HCEC 1CT (cell line): ENCODE data around the gene UBE2V1.

ENCODE experiments used
- DNase-seq: peaks from one replicate; pipeline ENCODE4 v3.0.0-alpha.2; 2017

Gene UBE2V1

DNA sequence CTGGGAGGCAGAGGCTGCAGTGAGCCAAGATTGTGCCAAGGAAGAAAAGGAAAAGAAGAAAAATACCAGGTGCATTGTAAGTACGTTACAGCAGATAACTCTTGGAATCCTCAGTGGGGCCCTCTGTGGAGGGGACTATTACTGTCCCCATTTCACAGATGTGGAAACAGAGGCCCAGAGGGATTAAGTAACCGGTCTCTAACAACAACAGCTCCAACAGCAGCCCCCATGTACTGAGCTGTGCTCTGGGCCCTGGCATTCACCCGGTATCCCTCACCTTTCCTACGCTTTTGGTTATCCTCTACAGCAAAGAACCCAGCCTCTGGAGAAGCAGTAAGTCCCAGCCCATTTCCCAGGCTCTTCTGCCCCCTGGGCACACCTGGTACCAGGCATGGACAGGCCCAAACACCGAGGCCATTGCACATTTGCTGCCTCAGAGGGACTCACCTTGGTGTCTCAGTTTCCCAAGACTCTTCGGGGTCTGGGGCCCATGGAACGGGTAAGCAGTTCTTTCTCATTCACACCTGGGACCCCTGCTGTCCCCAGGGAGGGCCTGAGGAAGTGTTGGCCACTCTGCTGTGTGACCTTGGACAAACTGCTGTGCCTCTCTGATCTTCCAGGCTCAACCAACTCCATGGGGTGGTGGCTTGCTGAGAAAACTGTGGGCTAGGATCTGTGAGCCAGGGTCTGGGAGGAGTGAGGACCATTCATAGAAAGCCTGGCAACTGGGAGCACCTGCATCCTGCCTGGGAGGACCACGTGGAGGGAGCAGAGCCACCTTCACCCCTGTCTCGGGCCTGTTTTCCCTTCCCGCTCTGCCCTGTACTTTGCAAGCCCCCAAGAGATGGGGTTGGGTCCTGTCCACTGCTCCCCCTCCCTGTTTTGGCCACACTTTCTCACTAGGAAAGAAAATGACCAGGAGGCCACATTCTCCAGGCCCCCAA is 70.3 kb downstream of the UBE2V1 start:
- no peak for DNase-seq

DNA sequence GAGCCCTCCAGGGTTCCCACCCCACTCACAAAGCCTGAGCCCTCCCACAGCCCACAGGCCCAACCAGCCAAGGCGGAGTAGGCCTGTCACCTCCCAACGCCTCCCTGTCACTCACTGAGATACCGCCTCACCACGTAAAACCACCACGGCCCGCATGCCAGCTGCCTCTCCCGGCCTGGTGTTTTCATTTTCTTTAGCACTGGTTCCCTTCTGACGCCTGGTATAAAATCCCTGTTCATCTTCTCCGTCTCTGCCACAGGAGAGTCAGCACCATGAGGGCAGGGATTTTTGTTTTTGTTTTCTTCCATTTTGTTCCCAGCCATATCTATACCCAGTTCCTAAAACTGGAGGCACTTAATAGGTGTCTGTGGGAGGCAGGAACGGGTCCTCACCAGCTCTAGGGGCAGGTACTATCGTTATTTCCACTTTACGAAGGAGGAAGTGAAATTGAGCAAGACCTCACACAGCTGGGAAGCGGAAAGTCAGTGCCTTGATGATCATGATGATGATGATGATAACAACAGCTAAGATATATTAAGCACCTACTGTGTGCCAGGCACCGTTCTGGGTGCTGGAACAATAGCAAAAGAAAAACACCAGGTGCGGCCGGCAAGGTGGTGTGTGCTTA is 71.6 kb downstream of the UBE2V1 start:
- no peak for DNase-seq

DNA sequence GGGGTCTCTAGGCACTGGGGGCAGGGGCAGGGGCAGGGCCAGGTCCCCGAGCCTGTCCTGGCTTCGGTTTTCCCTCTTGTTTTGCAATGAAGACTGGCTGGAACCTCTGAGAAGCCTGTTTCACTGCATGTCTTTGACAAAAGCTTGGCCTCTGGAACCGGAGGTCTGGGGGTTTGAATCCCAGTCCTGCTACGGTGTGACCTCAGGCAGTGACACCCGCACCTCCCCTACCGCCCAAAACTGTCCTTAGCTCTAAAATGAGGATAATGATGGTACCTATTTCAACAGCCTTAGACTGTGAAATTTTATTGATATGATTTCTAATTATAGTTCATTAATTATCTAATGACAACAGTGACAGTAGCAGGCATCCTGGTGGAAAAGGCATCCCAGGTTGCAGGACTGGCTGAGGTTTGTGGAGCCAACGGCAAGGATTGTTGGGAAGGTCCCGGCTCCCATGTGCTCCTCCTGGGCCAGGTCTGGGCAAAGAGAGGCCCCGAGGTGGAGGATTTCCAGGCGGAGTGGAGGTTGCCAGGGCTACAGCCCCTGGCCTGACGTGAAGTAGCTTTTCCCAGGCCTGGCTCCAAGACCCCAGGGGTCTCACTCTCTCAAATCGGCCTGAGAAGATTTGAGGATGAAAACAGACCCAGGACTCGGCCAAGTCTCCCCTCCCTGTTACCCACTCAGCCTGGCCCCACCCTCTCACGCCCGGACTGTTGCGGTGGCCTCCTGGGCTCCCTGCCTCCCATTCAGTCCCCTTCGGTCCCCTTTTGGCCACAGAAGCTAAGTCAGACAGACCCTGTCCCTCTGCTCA is 72.3 kb downstream of the UBE2V1 start:
- DNase-seq: no peak

DNA sequence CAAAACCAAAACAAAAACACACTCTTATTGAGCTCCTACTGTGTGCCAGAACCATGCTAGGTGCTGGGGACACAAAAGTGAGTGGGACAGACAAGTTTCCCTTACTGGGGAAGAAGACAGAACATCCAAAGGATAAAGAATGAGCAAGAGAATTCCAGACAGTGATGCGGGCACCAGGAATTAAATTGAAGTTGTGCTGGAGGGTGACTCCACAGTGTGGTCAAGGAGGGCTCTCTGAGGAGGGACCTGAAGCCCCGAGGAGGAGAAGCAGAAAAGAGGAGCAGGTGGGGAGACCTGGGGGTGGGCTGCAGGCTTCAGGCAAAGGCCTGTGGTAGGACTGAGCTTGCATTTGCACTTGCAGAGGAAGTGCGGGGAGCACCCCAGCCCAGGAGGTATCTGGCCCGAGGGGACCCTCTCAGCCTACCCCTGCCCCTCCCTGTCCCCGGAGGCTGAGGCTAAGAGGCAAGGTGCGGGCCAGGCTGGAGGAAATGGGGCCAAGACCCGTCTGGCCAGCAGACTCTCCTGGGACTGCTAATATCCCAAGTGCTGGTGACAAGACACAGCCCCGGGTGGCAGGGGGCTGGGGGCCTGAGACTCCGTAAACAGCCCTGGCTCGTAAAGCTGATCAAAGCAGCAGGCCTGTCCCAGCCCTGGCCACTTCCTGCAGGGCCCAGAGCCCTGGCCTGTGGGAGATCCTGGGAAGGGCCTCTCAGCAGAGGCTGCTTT is 73.1 kb downstream of the UBE2V1 start:
- no peak for DNase-seq

DNA sequence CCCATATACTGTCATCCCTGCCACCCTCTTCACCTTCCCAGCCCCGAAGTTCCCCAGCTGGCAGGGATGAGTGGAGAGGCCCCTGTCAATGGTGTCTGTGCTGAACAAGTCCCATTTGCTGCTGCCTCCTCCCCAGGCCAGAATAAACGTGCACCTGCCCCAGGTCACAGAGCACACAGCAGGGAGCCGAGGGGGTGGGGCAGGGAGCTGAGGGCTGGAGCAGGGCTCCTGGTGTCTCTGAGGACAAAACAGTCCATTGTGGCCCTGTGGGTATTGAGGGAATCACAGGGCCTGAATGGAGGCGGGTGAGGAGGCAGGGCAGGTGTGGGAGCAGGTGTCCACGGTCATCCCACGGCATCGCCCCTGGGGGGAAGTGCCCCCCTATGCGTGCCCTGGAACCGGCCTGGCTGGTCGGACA is 74.4 kb downstream of the UBE2V1 start:
- no peak for DNase-seq

DNA sequence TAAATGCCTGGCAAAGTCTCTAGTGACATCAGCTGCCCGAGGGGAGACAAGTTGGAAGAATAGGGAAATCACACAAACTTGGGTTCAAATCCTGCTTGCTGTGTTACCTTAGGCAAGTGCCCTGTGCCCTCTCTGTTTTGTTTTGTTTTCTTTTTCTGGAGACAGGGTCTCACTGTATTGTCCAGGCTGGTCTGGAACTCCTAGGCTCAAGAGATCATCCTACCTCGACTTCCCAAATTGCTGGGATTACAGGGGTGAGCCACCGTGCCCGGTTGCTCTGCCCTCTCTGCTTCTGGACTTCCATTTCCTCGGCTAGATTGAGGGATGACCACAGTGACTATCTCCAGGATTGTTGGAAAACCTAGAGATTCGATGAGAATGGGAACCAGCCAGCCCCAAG is 74.8 kb downstream of the UBE2V1 start:
- DNase-seq: no peak

DNA sequence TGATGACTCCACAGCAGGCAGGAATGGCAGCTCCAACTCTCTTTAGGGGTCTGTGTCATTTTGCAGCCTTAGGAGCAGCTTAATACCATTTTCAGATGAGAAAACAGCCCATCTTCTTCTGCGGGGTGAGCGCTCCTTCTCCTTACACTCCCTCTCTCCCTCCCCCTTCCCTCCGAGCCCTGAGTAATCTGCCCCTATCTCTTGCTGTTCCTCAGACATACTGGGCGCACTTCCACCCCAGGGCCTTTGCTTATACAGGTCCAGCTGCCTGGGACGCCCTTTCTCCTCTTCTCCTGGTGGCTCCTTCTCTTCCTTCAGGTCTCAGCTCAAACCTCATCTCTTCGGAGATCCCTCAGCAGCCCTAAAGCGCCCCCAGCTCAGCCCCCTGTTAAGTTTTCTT is 75.4 kb downstream of the UBE2V1 start:
- no peak for DNase-seq

DNA sequence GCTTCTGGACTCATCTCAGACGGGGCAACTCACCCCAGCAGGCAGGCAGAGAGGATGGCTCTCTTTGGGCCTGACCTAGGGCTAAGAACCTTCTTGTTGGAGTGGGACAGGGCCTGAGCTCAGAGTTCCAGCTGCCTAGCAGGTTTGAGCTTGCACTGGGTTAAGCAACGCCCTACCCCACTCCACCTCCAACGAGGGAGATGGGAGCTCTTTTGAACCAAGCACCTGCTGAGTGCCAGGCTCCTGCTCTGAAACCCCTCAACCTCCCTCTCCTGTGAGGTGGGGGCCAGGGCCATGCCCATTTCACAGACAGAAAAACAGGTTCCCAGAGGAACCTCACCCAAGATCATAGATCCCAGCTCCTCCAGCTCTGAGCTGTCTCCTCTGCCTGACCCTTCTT is 75.8 kb downstream of the UBE2V1 start:
- no peak for DNase-seq

DNA sequence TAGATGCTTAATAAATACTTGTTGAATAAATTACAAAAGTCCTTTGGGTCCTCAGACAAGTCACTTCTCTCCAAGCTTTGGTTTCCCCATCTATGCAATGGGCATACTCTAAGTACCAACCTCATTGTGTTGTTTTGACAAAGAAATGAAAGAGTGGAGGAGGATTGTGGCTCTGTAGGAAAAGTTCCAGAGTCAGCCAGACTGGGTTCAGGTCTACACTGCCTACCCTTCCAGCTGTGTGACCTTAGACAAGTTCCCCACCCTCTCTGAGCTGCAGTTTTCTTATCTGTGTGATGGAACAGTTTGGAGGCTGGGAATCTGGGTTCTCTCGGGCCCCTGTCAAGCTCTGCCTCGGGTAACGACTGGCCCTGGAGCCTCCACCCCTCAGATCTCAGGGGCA is 76.2 kb downstream of the UBE2V1 start:
- DNase-seq: no peak

DNA sequence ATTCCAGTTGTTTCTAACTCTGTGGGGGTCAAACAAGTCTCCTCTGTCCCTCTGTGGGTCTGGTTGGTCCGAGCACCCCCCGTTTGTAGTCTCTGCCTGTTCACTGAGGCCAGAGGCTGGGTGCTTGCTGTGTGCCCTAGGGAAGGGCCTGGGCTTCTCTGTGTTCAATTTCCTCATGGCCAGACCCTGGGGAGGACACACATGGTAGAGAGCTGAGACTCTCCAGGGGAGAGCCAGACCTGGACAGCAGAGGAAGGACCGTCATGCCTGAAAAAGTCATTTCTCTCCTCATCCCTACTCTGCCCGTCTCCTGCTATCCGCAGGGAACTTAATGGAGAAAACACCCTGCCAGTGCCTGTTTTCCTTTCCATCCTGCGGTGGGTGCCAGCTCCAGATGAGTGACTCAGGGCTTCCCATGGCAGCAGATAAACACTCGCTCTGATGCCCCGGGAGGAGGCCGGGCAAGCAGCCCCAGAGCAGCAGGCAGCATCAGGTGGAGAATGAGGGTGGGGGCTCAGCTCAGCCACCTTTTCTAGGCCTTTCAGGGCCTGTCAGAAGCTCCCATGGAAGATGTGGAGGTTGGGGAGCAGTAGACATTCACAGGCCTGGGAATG is 78.3 kb downstream of the UBE2V1 start:
- DNase-seq: no peak

DNA sequence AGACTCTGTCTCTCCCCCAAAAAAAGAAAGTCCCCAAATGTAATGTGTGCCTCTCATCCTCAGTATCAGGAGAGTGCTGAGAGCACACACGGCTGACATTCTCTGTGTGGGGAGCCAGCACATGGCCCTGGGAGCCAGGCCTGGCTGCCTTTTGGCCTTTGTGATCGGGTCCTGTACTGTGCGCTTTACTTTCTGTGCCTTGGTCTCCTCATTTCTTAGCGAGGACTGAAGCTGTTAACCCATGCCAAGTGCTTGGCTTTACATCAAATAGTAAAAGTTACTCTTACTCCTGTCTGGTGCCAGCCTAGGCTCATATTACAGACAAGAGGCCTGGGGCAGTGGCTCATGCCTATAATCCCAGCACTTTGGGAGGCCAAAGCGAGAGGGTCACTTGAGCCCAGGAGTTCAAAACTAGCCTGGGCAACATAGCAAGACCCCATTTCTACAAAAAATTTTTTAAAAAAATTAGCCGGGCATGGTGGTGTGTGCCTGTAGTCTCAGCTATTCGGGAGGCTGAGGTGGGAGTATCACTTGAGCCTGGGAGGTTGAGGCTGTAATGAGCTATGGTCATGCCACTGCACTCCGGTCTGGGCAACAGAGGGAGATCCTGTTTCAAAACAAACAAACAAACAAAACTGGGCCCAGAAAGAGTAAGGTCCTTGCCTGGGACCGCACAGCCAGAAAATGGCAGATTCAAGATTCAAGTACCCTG is 79.8 kb downstream of the UBE2V1 start:
- DNase-seq: no peak
